ENCODE results near the gene LARP1. TPM values are rescaled to one million over a fixed set of nuclear protein-coding genes. Genes with fewer than 3 reads are reported as not detected.

The LARP1 gene
- total and polyA plus RNA-seq, 9 of the 15 experiments (the other 6 are each of a cell fraction or from before 2014, with no cell fraction given): 22.6 to 300 (median 92.0) TPM

- H3K4me1 ChIP-seq (replicated peaks in 1 of 2; ENCODE audit: control insufficient read depth in 2 of 2, insufficient read depth in 2 of 2, low read length in 2 of 2): peaks cover 0 to 2% of the 10 kb centered on the region in 2 experiments; a peak in 1 of 5 replicates
- CTCF ChIA-PET (ENCODE audit: low intra/inter-chr PET ratio): no interaction called here
- in situ Hi-C loops (cut with MboI): no loop called here
- TF ChIP-seq CBX8 (IDR thresholded peaks at IDR 0.05; ENCODE audit: borderline replicate concordance, extremely low read depth, low read depth, low read length, poor library complexity, severe bottlenecking) (no peak), ADNP (tag; IDR thresholded peaks at IDR 0.05) (no peak), ZBTB12 (CRISPR knock-in tag; IDR thresholded peaks at IDR 0.05) (no peak), CBFA2T3 (IDR thresholded peaks at IDR 0.05) (no peak), MAFG (tag; conservative IDR thresholded peaks at IDR 0.05) (peak; percentile 65), ZNF316 (IDR thresholded peaks at IDR 0.05) (peak; percentile 88), BRD9 (IDR thresholded peaks at IDR 0.05; ENCODE audit: low read depth, partially characterized antibody) (no peak), ELF1 (tag; IDR thresholded peaks at IDR 0.05) (no peak), HMBOX1 (IDR thresholded peaks at IDR 0.05) (no peak), PBX2 (CRISPR knock-in tag; IDR thresholded peaks at IDR 0.05; ENCODE audit: low read depth) (no peak), PBX2 (tag; conservative IDR thresholded peaks at IDR 0.05; ENCODE audit: low read depth) (no peak), MAFF (IDR thresholded peaks at IDR 0.05; ENCODE audit: low read length) (peak; percentile 47; the same call in 1 of the 2 replicates), ZBTB7A (IDR thresholded peaks at IDR 0.05; ENCODE audit: borderline replicate concordance, control insufficient read depth, low read depth, low read length) (no peak), FOXP1 (CRISPR knock-in tag; IDR thresholded peaks at IDR 0.05) (no peak), ETV1 (tag; conservative IDR thresholded peaks at IDR 0.05; ENCODE audit: low read depth) (no peak), MAFK (IDR thresholded peaks at IDR 0.05; ENCODE audit: low read length) (peak; percentile 71), C11orf30 (IDR thresholded peaks at IDR 0.05; ENCODE audit: low read depth) (peak; percentile 74), SNRNP70 (optimal IDR thresholded peaks at IDR 0.05; ENCODE audit: low read depth, low read length) (no peak), SOX6 (IDR thresholded peaks at IDR 0.05) (no peak), ARNT (IDR thresholded peaks at IDR 0.05) (no peak), CAMTA2 (CRISPR knock-in tag; conservative IDR thresholded peaks at IDR 0.05) (no peak), FOXJ2 (tag; IDR thresholded peaks at IDR 0.05) (no peak)
Observed at GRCh38 chr5:154707641-154708040, 47.5 kb upstream of the LARP1 start.

More at GRCh38 chr5:154707641-154708040, 47.5 kb upstream of the LARP1 start:
- no TSS peak for BruUV-seq (replicated peaks)
- intact Hi-C loops (cut with micrococcal nuclease): no loop called here
- FAIRE-seq (no peak), DNase-seq (ENCODE audit: extremely low read depth in 1 of 4, low spot score in 3 of 4) (no peak), ATAC-seq (no peak)
- POLR2A ChIA-PET: no interaction called here
- H3K4me2 ChIP-seq (ENCODE audit: insufficient read depth, low read length): no peak overlapping the region
- no peak overlapping the region for H2AFZ ChIP-seq (ENCODE audit: low read depth, low read length)
- H3K9ac ChIP-seq (ENCODE audit: insufficient read depth in 1 of 2, low read depth in 2 of 2, low read length in 2 of 2): no peak overlapping the region
- H3K36me3 ChIP-seq (ENCODE audit: control insufficient read depth, insufficient read depth, low read length): no peaks in the 10 kb centered on the region
- no peaks in the 10 kb centered on the region for H3K9me1 ChIP-seq (ENCODE audit: control insufficient read depth, insufficient read depth, low read length)
- no peaks in the 10 kb centered on the region for H3K79me2 ChIP-seq (ENCODE audit: control insufficient read depth, insufficient read depth, low read length)
- H3K9me3 ChIP-seq (replicated peaks; ENCODE audit: control insufficient read depth, insufficient read depth, low read depth, low read length): no peaks in the 10 kb centered on the region
- H3K27ac ChIP-seq (ENCODE audit: extremely low read depth, low read depth, low read length): no peak overlapping the region
- H4K20me1 ChIP-seq (replicated peaks; ENCODE audit: control insufficient read depth, insufficient read depth, low read length): no peaks in the 10 kb centered on the region
- H3K27me3 ChIP-seq (ENCODE audit: control insufficient read depth in 2 of 2, insufficient read depth in 2 of 2, low read length in 2 of 2): no peaks in the 10 kb centered on the region
- no peak overlapping the region for H3K4me3 ChIP-seq
- WGBS (ENCODE audit: insufficient coverage, low coverage, missing lambda C conversion rate): 54% methylated on average over 5 of the region's 5 CpGs
